Dermis blood vessel endothelial cell (primary cell): Measurements from ENCODE around the gene MMRN1. TPM values are rescaled to one million over a fixed set of nuclear protein-coding genes. Genes with fewer than 3 reads are reported as not detected.

Experiments used
- DNase-seq: peaks from one replicate; pipeline ENCODE4 v3.0.0; 2010
- total RNA-seq: library from RNA; depleted of rRNA; stranded (reverse); fragments of >200 nt; gene quantifications from 2 replicates; pipeline ENCODE4 v1.2.3, GENCODE V29; 2014

MMRN1 gene
- total RNA-seq, 1 donor from 2014 or later = 2,743 TPM

- no peak for DNase-seq
Measured at GRCh38 chr4:89906777-89907521, 12.3 kb downstream of the MMRN1 start.

DNA sequence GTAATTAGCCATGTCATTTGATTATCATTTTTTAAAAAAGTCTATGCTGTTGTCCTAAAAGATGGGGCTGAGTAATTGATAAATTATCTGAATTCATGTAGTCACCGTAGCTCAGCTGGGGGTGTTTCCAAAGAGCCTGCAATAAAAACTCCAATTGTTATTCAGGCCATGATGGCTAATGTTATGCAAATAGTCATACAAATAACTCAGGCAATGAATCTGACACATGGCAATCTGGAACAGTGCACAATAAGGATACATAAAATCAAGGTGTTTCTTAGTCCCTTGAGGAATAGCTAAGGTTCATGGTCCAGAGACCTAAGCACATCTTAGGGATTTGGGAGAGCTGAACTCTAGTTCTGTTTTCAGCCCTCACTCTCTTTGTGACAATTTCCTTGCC is 15.2 kb downstream of the MMRN1 start:
- DNase-seq = no peak

DNA sequence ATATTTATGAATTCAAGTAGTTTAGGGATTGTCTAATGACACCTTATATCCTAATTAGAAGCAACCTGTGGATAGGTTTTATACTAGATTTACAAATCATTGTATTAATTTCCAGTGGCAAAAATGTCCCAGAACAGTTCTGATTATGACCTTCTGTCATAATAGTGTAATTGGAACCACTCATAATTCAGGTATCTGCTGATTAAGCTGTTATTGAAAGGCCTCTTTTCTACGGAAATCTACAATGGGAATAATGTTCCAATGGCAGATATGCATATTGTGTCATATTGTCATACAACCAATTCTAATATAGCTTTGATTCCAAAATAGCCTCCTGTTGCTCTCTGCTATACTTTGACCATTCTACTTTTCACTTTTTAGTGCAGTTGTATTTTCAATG is 19.0 kb downstream of the MMRN1 start:
- no peak for DNase-seq

- DNase-seq = no peak
Measured at GRCh38 chr4:89914609-89915550, 20.2 kb downstream of the MMRN1 start.

DNA sequence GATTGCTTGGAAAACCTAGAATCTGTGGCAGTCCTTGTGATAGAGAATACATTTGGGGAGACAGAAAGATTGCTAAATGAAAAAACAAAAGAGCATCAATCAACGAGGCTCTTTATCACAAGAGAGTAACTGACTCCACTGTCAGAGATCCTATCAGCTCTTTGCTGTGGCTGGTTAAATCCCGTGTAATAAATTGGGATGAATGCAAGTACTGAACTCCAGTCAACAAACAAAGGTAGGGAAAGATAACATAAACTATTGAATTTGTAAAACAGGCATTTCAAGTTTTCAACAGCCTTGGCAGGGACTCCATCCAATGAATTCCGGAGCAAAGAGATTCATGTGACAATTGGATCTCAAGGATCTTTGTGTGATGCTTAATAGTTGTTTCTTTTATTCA is 21.3 kb downstream of the MMRN1 start:
- DNase-seq = no peak

DNA sequence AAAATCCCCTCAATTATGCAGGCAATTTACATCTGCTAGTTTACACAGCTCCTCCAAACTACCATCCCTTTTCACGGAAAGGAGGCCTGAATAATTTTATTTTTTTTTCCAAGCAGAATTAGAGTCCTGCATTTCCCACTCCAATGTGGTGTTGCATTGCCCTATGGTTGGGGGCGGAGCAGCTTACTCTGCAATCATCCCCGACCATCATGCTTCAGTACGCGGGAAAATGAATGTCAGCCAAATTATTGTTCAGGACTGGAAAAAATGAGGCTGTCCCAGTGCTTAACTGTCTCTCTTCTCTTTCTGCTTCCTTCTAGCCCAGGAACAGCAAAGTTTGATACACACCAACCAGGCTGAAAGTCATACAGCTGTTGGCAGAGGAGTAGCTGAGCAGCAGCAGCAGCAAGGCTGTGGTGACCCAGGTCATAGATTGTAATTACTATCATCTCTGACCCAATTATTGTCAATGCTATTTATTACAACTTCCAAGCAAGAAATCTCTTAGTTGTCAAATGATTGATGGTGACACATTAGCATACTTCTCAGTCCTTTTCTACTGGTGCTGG is 28.3 kb downstream of the MMRN1 start:
- no peak for DNase-seq

DNA sequence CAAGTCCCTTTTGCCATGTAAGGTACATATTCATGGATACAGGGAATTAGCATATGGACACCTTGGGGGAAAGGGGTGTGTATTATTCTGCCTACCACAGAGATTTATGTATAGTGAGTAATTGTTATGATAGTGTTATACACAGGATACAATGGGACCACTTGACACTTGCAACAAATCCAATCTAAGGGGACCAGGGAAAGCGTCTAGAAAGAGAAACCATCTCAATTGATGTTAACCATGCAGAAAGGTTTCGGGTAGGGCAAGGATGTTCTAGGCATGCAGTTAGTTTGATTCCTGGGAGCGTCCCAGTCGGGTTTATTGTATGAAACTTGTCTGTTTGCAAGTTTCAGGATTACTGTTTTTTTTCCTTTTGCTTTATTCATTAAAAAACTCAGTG is 34.2 kb downstream of the MMRN1 start:
- no peak for DNase-seq

DNA sequence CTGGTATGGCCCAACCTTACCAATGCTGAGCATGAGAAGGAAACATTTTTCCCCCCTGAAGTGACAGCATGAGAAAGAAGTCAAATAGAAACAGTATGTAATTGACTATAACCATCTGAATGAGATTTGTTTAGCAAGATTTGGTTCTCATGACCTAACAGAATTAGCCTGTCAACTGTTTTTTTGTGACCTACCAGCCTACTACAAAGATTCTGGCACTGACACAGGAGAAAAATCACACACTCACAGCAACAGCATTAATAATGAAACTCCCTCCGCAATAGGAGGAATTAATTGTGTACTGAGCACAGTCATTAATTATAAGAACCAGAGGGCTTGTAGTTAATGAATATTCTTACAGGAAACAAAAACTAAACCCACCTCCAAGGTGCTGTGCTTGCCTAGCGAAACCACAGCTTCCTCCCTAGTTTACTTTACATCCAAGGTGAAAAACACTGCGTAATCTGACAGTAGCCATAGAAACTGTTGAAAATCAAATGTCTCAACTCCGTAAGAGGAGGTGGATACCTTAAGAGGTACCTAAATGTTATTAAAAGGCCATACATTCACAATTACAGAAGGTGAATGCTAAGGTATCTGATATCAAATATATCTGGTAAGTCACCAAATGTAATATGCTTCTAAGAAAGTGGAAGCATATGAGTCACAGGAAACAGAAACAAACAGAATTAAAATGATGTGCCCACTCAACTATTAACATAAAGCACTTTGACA is 34.9 kb downstream of the MMRN1 start:
- DNase-seq = peak; percentile 54

GRCh38 chr4:89939546-89939945 is 44.9 kb downstream of the MMRN1 start:
- no peak for DNase-seq

- peak; percentile 50 for DNase-seq
Measured at GRCh38 chr4:89939994-89940393, 45.3 kb downstream of the MMRN1 start.

DNA sequence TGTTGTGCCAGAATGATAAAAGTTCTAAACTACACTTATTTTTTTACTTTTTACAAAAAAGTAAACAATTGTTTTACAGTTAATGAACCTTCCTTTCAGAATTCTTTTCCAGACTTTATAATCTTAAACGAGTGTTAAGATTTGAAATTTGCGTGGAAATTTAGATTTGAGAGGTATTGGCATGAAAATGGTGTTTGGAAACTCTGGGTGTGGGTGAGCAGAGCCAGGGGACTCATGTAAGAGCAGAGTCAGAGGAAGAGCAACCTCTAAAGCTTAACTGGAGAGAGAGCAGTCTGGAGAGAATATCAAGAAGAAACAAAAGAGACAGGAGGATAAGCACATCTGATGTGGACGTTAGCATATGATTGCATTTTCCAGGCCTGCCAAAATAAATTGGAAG is 48.2 kb downstream of the MMRN1 start:
- no peak for DNase-seq

DNA sequence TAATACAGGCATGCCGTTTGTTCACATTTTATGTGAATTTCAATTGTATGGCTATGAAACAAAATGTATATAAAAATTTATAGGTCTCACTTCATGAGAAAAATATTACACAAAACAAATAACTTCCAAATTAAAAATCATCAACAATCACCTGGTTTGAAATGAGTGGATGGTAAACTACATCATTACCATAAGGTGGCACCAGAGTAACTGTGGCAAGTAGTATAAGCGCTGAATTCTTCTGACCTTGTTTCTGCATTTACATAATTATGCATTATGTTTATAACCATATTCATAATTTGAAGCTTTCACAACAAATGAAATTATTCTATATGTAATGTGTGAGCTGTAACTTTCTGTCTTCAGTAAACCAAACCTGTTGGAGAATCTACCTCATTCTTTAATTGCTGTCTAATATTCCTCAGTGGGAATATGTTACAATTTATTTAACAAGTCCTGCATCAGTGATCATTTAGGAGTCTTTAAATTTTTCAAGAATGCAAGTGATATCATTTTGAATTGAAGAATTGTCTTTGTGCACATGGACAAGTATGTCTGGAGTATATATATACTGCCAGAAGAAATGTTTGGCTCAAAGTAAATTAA is 55.2 kb downstream of the MMRN1 start:
- DNase-seq = no peak

GRCh38 chr4:89952458-89952857 is 57.8 kb downstream of the MMRN1 start:
- no peak for DNase-seq

DNA sequence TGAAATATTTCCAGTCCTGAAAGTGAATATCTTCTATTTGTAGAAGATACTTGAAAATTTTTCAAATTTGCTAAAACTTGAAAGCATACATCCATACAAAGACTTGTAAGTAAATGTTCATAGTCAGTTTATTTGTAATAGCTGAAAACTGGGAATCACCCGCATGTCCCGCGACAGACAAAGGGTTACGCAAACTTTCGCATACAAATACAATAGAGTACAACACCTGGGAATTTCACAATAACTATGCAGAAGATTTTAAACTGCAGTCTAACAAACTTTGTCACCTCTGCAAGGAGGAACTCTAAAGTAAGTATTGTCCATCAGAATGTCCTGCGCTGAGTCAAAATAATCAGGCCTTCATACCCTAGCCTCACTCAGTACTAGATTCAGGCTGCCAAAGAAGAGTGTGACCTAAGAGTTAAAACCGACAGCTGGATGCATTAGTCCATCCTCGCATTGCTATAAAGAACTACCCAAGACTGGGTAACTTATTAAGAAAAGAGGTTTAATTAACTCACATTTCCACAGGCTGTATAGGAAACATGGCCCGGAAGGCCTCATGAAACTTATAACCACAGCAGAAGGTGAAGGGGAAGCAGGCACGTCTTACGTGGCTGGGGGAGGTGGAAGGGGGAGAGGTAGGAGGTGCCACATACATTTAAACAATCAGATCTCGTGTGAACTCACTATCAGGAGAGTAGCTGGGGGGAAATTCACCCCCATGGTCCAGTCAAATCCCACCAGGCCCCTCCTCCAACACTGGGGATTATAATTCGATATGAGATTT is 60.4 kb downstream of the MMRN1 start:
- no peak for DNase-seq

GRCh38 chr4:89957046-89957926 is 62.6 kb downstream of the MMRN1 start:
- no peak for DNase-seq

- no peak for DNase-seq
Measured at GRCh38 chr4:89981789-89982334, 87.2 kb downstream of the MMRN1 start.

GRCh38 chr4:89988268-89988667 is 93.6 kb downstream of the MMRN1 start:
- DNase-seq = no peak

- DNase-seq = no peak
Measured at GRCh38 chr4:89992744-89993143, 98.1 kb downstream of the MMRN1 start.

- no peak for DNase-seq
Measured at GRCh38 chr4:89994176-89994873, 99.7 kb downstream of the MMRN1 start.

DNA sequence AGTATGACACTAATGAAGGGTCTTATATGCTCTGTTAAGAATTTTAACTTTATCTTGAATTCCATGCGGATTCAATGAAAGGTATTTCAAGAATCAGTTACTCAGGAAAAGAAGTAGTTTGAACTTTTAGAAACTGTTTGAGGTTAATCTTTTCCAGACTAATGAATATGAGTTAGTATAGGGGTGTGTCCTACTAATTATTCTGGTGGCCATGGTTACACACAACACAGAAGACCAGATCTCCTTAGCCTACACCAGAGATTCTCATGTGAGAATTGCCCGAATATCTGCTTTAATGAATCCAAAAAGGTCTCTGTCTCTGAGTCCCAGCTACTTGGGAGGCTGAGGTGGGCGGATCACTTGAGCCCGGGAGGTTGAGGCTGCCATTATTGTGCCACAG is 100.4 kb downstream of the MMRN1 start:
- no peak for DNase-seq
